ENCODE data around the gene IQCK. TPM values are rescaled to one million over a fixed set of nuclear protein-coding genes. Genes with fewer than 3 reads are reported as not detected.

The IQCK gene
- total and polyA plus RNA-seq, 2 donors (not counting 3 experiments of a cell fraction or from before 2014, with no cell fraction given) = 17.2 to 18.1 TPM

- dilution Hi-C loops (cut with MboI; ENCODE audit: extremely low pct_ligation_motif_present, low sequenced_read_pairs) = no loop called here
- H3K36me3 ChIP-seq (ENCODE audit: control insufficient read depth in 2 of 2, extremely low read depth in 1 of 2, insufficient read depth in 2 of 2, low read length in 2 of 2) = no peaks in the 10 kb centered on the region
- peaks cover 1 to 11% of the 10 kb centered on the region in 2 experiments for H3K27me3 ChIP-seq (ENCODE audit: control insufficient read depth in 2 of 2, insufficient read depth in 2 of 2, low read length in 2 of 2)
- no peak for FAIRE-seq
- intact Hi-C loops (cut with micrococcal nuclease) = no loop called here
- no TSS peak for BruUV-seq (replicated peaks)
- no peak overlapping the region for H3K27ac ChIP-seq (ENCODE audit: insufficient read depth, low read depth, low read length)
- no peaks in the 10 kb centered on the region for H3K9me3 ChIP-seq (replicated peaks; ENCODE audit: control insufficient read depth, insufficient read depth, low read length)
- H3K9me1 ChIP-seq (replicated peaks; ENCODE audit: control insufficient read depth, extremely low read depth, insufficient read depth, low read length) = no peaks in the 10 kb centered on the region
- no peak overlapping the region for H3K9ac ChIP-seq (replicated peaks; ENCODE audit: extremely low read depth, insufficient read depth, low read length)
- no peak overlapping the region for H3K4me3 ChIP-seq (replicated peaks in 1 of 3; ENCODE audit: insufficient read depth in 1 of 3, low read depth in 1 of 3, low read length in 3 of 3)
- H4K20me1 ChIP-seq (replicated peaks; ENCODE audit: control insufficient read depth, extremely low read depth, insufficient read depth, low read length) = no peaks in the 10 kb centered on the region
- no peak for DNase-seq (ENCODE audit: low read depth, low spot score)
- ChIA-PET CTCF (no interaction called here), POLR2A (no interaction called here)
- H2AFZ ChIP-seq (ENCODE audit: low read depth, low read length) = no peak overlapping the region
- no peak overlapping the region for H3K4me2 ChIP-seq (ENCODE audit: insufficient read depth, low read length)
- no peaks in the 10 kb centered on the region for H3K79me2 ChIP-seq (ENCODE audit: control insufficient read depth, insufficient read depth, low read length)
- TF ChIP-seq JUN (IDR thresholded peaks at IDR 0.05; ENCODE audit: borderline replicate concordance, insufficient read depth, insufficient read length, low read depth) = no peak
- no peak for TF ChIP-seq GATA2 (IDR thresholded peaks at IDR 0.05; ENCODE audit: insufficient read depth, insufficient read length, low read depth, low read length)
- TF ChIP-seq MYC (IDR thresholded peaks at IDR 0.05; ENCODE audit: low read depth, low read length) = no peak
- no peak for TF ChIP-seq FOS (IDR thresholded peaks at IDR 0.05; ENCODE audit: borderline replicate concordance, insufficient read depth, low read length)
- TF ChIP-seq CTCF (IDR thresholded peaks at IDR 0.05; ENCODE audit: extremely low read depth in 1 of 2, insufficient read depth in 1 of 2, low read depth in 1 of 2, low read length in 2 of 2) = no peak
- no peak for TF ChIP-seq POLR2AphosphoS5 (IDR thresholded peaks at IDR 0.05; ENCODE audit: insufficient read depth, low read depth, low read length)
- H3K4me1 ChIP-seq (ENCODE audit: control insufficient read depth, extremely low read depth, insufficient read depth, low read length) = peaks cover 4% of the 10 kb centered on the region
These were observed 160.7 kb downstream of the IQCK start for GRCh38 chr16:19878757-19879156.

Data from endothelial cell of umbilical vein (primary cell).